MM.1S (cell line): Measurements from ENCODE around the gene PIMREG.

Source experiments
- EZH2 ChIP-seq: fragments of 300-600 bp; sonication (generic); optimal IDR thresholded peaks from 2 replicates; pipeline ENCODE3; 2017; ENCODE audit warnings: low read depth, mild to moderate bottlenecking, antibody characterized with exemption, low read length, mixed read lengths
- EZH2phosphoT487 ChIP-seq: fragments of 300-600 bp; sonication (generic); IDR thresholded peaks from 2 replicates; pipeline ENCODE4 v1.6.1; 2018; ENCODE audit warnings: antibody characterized with exemption, low read length
- TF ChIP-seq, protein P1 (sequence below): fragments of 300-600 bp; sonication (generic); IDR thresholded peaks from 2 replicates; pipeline ENCODE4 v1.5.1; 2016; ENCODE audit warnings: antibody characterized with exemption, low read length, mixed read lengths

DNA sequence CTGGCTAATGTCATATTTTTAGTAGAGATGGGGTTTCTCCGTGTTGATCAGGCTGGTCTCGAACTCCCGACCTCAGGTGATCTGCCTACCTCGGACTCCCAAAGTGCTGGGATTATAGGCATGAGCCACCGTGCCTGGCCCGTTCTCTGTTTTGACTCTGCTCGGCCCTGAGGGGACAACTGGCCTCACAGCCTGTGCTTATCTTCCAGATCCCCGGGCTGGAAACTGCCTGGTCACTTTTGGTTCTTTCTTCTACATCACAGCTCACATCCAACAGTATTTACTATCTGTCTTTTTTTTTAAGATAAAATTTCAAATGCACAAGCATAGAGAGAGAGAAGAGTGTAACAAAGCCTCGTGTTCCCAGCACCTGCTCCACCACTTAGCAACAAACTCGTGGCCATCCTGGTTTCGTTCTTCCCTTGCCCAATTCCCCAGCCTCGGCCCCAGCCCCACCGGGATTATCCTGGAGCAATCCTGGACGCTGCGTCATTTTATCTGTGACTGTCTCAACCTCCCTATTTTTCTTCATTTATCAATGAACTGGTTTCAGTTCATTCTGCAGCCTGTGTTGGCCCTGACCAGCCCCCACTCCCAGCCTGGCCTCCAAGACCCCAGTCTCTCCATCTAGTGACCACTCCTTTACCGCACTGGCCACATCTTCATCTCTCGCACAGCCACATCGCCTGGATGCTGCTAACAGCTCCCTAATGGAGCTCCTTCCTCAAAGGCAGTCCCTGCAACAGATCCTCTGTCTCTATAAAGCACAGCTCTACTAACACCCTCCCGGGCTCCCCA, 21.1 kb downstream of the PIMREG start:
- TF ChIP-seq EZH2 (no peak), EZH2phosphoT487 (no peak)
- TF ChIP-seq, protein P1, sequence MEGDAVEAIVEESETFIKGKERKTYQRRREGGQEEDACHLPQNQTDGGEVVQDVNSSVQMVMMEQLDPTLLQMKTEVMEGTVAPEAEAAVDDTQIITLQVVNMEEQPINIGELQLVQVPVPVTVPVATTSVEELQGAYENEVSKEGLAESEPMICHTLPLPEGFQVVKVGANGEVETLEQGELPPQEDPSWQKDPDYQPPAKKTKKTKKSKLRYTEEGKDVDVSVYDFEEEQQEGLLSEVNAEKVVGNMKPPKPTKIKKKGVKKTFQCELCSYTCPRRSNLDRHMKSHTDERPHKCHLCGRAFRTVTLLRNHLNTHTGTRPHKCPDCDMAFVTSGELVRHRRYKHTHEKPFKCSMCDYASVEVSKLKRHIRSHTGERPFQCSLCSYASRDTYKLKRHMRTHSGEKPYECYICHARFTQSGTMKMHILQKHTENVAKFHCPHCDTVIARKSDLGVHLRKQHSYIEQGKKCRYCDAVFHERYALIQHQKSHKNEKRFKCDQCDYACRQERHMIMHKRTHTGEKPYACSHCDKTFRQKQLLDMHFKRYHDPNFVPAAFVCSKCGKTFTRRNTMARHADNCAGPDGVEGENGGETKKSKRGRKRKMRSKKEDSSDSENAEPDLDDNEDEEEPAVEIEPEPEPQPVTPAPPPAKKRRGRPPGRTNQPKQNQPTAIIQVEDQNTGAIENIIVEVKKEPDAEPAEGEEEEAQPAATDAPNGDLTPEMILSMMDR: no peak
